Panc1 (cell line): ENCODE measurements around the gene GPLD1. TPM values are rescaled to one million over a fixed set of nuclear protein-coding genes. Genes with fewer than 3 reads are reported as not detected.

Experiments
- ATAC-seq: fragments of 200-7000 bp; cut with Tn5 transposase; 2 replicates; pipeline ENCODE4 v1.9.1; 2020; ENCODE audit warnings: mild to moderate bottlenecking, moderate library complexity
- BruUV-seq: library from RNA; stranded (reverse); fragments of 400-500 nt; replicated peaks from 2 replicates; lab custom pipeline; 2021; lab: Mats Ljungman, UMichigan
- CTCF ChIA-PET: fragments of 300-600 bp; sonication (Branson Sonifier 250); formaldehyde crosslinking; loops from one replicate; lab custom pipeline; 2022; ENCODE audit warnings: antibody characterized with exemption; lab: Charles Lee
- POLR2A ChIA-PET: fragments of 300-600 bp; sonication (Branson Sonifier 250); formaldehyde crosslinking; loops from one replicate; lab custom pipeline; 2022; ENCODE audit warnings: antibody characterized with exemption; lab: Charles Lee
- DNase-seq: peaks from one replicate; pipeline ENCODE4 v3.0.0-alpha.2; 2010; ENCODE audit warnings: low read depth, low spot score
- H3K27ac ChIP-seq: 2 replicates; pipeline ENCODE4 v1.5.1; 2011; ENCODE audit warnings: mild to moderate bottlenecking, low read length, inconsistent platforms
- H3K27me3 ChIP-seq: fragments of 200-500 bp; sonication (Bioruptor generic); 2 replicates; pipeline ENCODE4 v1.6.0; 2014; ENCODE audit warnings: low read length, inconsistent platforms; ENCODE audit not compliant: control insufficient read depth, insufficient read depth
- H3K36me3 ChIP-seq: fragments of 200-500 bp; sonication (Bioruptor generic); 2 replicates; pipeline ENCODE4 v1.5.1; 2014; ENCODE audit warnings: inconsistent platforms, mild to moderate bottlenecking, low read length, moderate library complexity; ENCODE audit not compliant: control insufficient read depth, insufficient read depth
- H3K4me1 ChIP-seq: 2 replicates; pipeline ENCODE4 v1.5.1; 2011; ENCODE audit warnings: inconsistent platforms, mild to moderate bottlenecking, low read length, moderate library complexity; ENCODE audit not compliant: control insufficient read depth, insufficient read depth
- H3K4me3 ChIP-seq, 2 experiments: 2 replicates each; pipeline ENCODE4 v1.5.1; 2011 to 2012; ENCODE audit warnings: low read depth in 2 of 2, low read length in 2 of 2, mild to moderate bottlenecking in 2 of 2, inconsistent platforms in 1 of 2, moderate library complexity in 1 of 2
- H3K9me3 ChIP-seq: fragments of 200-500 bp; sonication (Bioruptor generic); 2 replicates; pipeline ENCODE4 v1.5.1; 2014; ENCODE audit warnings: low read depth, mild to moderate bottlenecking, inconsistent platforms, low read length, moderate library complexity; ENCODE audit not compliant: control insufficient read depth, insufficient read depth
- POLR2AphosphoS5 ChIP-seq: IDR thresholded peaks from 2 replicates; pipeline ENCODE4 v1.6.1; 2012; ENCODE audit warnings: mild to moderate bottlenecking, low read depth, low read length, moderate library complexity
- SIN3A ChIP-seq: IDR thresholded peaks from 2 replicates; pipeline ENCODE4 v1.6.1; 2012; ENCODE audit warnings: low read depth, mild to moderate bottlenecking, low read length, moderate library complexity, borderline replicate concordance; ENCODE audit not compliant: insufficient read depth
- TCF7L2 ChIP-seq: IDR thresholded peaks from 2 replicates; pipeline ENCODE4 v1.6.1; 2011; ENCODE audit warnings: mild to moderate bottlenecking, low read depth, low read length, inconsistent platforms
- in situ Hi-C: cut with HindIII; loops from 2 replicates; pipeline ENCODE4 v1.10.0; 2016; ENCODE audit warnings: low sequenced_read_pairs, low pct_unique_long_range_greater_than_20kb
- intact Hi-C: fragments of 100-400 bp; cut with micrococcal nuclease; formaldehyde crosslinking; loops from one replicate; pipeline ENCODE4 v1.10.0; 2022; ENCODE audit not compliant: unreplicated experiment
- total RNA-seq: library from RNA; stranded (reverse); gene quantifications from one replicate; pipeline ENCODE4 v1.2.1, GENCODE V29; 2021; ENCODE audit not compliant: unreplicated experiment
- TF ChIP-seq, protein P1 (sequence below), 2 experiments: IDR thresholded peaks; 2 replicates each; pipeline ENCODE4 v1.6.1; 2011 to 2012; ENCODE audit warnings: low read depth in 2 of 2, control low read depth in 1 of 2, low read length in 1 of 2, mild to moderate bottlenecking in 1 of 2, moderate library complexity in 1 of 2; ENCODE audit not compliant: insufficient read depth in 1 of 2
- TF ChIP-seq, protein P2 (sequence below): fragments of 450-650 bp; IDR thresholded peaks from 2 replicates; pipeline ENCODE4 v1.5.1; 2017; ENCODE audit warnings: mild to moderate bottlenecking

GPLD1 gene
- total RNA-seq, 1 experiment from 2014 or later, result 0.98 TPM

- Histone ChIP-seq H3K36me3 (no peaks in the 10 kb centered on the region), H3K4me1 (no peaks in the 10 kb centered on the region), H3K4me3 (no peak overlapping the region), H3K27me3 (no peaks in the 10 kb centered on the region), H3K27ac (no peak overlapping the region), H3K9me3 (no peaks in the 10 kb centered on the region)
- BruUV-seq, result no TSS peak
- ChIA-PET CTCF (no interaction called here), POLR2A (no interaction called here)
- ATAC-seq (no peak), DNase-seq (no peak)
- intact Hi-C loops, result no loop called here
- in situ Hi-C loops, result no loop called here
- TF ChIP-seq POLR2AphosphoS5 (no peak), TCF7L2 (no peak), SIN3A (no peak)
- TF ChIP-seq, protein P1, sequence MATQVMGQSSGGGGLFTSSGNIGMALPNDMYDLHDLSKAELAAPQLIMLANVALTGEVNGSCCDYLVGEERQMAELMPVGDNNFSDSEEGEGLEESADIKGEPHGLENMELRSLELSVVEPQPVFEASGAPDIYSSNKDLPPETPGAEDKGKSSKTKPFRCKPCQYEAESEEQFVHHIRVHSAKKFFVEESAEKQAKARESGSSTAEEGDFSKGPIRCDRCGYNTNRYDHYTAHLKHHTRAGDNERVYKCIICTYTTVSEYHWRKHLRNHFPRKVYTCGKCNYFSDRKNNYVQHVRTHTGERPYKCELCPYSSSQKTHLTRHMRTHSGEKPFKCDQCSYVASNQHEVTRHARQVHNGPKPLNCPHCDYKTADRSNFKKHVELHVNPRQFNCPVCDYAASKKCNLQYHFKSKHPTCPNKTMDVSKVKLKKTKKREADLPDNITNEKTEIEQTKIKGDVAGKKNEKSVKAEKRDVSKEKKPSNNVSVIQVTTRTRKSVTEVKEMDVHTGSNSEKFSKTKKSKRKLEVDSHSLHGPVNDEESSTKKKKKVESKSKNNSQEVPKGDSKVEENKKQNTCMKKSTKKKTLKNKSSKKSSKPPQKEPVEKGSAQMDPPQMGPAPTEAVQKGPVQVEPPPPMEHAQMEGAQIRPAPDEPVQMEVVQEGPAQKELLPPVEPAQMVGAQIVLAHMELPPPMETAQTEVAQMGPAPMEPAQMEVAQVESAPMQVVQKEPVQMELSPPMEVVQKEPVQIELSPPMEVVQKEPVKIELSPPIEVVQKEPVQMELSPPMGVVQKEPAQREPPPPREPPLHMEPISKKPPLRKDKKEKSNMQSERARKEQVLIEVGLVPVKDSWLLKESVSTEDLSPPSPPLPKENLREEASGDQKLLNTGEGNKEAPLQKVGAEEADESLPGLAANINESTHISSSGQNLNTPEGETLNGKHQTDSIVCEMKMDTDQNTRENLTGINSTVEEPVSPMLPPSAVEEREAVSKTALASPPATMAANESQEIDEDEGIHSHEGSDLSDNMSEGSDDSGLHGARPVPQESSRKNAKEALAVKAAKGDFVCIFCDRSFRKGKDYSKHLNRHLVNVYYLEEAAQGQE (IDR thresholded peaks at IDR 0.05; ENCODE audit: insufficient read depth in 1 of 2, low read depth in 2 of 2, low read length in 1 of 2), result no peak
- TF ChIP-seq, protein P2, sequence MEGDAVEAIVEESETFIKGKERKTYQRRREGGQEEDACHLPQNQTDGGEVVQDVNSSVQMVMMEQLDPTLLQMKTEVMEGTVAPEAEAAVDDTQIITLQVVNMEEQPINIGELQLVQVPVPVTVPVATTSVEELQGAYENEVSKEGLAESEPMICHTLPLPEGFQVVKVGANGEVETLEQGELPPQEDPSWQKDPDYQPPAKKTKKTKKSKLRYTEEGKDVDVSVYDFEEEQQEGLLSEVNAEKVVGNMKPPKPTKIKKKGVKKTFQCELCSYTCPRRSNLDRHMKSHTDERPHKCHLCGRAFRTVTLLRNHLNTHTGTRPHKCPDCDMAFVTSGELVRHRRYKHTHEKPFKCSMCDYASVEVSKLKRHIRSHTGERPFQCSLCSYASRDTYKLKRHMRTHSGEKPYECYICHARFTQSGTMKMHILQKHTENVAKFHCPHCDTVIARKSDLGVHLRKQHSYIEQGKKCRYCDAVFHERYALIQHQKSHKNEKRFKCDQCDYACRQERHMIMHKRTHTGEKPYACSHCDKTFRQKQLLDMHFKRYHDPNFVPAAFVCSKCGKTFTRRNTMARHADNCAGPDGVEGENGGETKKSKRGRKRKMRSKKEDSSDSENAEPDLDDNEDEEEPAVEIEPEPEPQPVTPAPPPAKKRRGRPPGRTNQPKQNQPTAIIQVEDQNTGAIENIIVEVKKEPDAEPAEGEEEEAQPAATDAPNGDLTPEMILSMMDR, result no peak
These were observed 47.8 kb upstream of the GPLD1 start for GRCh38 chr6:24537082-24537699.

- intact Hi-C loops, result no loop called here
- Histone ChIP-seq H3K27me3 (no peaks in the 10 kb centered on the region), H3K4me1 (no peaks in the 10 kb centered on the region), H3K9me3 (no peaks in the 10 kb centered on the region), H3K27ac (no peak overlapping the region), H3K4me3 (no peak overlapping the region), H3K36me3 (no peaks in the 10 kb centered on the region)
- in situ Hi-C loops, result no loop called here
- ChIA-PET CTCF (no interaction called here), POLR2A (no interaction called here)
- DNase-seq, result no peak
- ATAC-seq, result no peak
- TF ChIP-seq, protein P1 (IDR thresholded peaks at IDR 0.05; ENCODE audit: insufficient read depth in 1 of 2, low read depth in 2 of 2, low read length in 1 of 2), result no peak
- TF ChIP-seq POLR2AphosphoS5 (no peak), SIN3A (no peak), TCF7L2 (no peak)
- TF ChIP-seq, protein P2, result no peak
- BruUV-seq, result no TSS peak
These were observed 47.1 kb upstream of the GPLD1 start for GRCh38 chr6:24536466-24536865.
